GM12801 (cell line): Measurements from ENCODE around the gene PDE2A.

Experiments
- TF ChIP-seq, protein P1 (sequence below): IDR thresholded peaks from one replicate; pipeline ENCODE4 v1.5.1; 2011; ENCODE audit warnings: control low read depth; ENCODE audit not compliant: insufficient read length; ENCODE audit errors: extremely low read depth

PDE2A gene

DNA sequence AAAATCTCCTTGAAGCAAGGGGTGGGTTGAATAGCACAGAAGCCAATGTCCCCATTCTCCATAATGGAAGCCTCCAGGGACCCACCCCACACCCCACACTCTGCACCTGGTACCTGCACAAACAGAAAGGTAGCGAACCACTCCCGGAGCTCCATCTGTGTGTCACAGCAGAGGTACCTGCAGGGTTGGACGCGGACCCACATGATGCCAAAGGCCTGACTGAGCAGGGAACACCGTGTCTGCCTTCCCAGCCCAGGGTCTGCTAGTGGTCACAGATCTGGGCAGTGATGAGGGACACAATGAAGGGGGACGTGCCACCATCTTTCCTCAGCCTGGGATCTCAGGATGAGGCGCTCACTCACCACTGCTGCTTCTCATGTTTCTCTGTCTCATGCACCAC is 13.1 kb upstream of the PDE2A start:
- TF ChIP-seq, protein P1, sequence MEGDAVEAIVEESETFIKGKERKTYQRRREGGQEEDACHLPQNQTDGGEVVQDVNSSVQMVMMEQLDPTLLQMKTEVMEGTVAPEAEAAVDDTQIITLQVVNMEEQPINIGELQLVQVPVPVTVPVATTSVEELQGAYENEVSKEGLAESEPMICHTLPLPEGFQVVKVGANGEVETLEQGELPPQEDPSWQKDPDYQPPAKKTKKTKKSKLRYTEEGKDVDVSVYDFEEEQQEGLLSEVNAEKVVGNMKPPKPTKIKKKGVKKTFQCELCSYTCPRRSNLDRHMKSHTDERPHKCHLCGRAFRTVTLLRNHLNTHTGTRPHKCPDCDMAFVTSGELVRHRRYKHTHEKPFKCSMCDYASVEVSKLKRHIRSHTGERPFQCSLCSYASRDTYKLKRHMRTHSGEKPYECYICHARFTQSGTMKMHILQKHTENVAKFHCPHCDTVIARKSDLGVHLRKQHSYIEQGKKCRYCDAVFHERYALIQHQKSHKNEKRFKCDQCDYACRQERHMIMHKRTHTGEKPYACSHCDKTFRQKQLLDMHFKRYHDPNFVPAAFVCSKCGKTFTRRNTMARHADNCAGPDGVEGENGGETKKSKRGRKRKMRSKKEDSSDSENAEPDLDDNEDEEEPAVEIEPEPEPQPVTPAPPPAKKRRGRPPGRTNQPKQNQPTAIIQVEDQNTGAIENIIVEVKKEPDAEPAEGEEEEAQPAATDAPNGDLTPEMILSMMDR: no peak

DNA sequence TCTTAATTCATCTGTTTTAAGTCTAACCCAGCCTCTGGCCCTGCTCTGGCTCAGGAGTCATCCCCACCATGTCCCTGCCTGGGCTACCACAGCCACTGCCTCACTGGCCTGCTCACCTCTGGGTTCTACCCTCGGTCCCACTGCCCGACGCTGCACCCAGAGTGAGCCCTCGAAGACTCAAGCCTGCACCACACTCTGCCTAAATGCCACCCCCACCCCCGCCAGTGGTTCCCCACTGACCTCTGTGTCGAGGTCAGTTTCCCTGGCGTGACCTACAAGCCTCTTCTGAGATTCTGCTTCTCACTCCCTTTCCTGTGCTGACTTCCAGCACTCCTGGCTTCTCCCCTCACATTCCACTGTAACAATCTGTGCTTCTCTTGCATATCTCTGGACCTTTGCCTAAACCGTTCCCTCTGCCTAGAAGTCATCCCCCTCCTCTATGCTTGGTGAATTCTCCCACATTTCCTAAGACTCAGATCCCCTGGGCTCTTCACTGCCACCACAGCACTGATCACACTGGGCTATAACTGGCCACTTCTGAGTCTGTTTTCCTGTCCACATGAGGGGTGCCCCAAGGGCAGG is 12.5 kb upstream of the PDE2A start:
- TF ChIP-seq, protein P1: no peak

DNA sequence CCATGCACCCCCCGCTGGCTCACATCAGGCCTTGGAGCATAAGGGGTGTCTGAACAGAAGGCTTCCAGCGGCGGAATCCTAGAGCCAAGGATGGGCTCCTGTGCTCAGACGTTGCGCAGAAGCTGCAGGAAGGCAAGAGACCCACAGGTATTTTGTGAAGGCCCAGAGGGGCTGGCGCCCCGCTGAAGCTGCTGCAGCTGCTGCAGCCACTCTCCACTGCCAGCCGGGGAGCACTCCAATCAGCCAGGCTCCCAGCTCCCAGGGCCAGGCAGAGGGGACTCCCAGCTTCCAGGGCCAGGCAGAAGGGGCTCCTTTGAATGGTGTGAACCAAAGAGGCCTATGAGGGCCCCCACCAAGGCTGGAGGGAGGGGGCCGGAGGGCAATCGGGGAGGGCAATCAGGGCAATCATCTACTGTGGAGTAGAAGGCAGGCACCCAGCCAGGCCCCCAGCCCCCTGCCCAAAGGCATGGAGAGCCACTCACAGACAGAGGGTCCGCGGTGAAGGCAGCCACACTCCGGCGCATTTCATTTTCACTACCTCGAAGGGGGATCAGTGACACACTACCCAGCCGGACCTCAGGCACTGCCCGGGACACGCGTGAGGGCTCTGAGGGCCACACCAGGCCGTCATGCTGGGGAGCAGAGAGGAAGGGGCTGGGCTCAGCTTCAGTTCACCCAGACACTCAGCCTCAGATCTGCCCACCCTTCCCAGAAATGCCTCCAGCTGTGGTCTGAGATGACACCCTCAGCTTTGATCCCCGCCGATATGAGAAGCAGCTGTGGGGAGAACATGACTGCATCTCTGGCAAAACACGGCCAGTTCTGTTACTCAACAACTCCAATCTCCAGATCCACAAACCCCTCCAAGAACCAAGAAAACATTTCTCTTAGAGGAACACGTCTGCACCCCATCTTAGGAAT is 11.6 kb upstream of the PDE2A start:
- TF ChIP-seq, protein P1: no peak

DNA sequence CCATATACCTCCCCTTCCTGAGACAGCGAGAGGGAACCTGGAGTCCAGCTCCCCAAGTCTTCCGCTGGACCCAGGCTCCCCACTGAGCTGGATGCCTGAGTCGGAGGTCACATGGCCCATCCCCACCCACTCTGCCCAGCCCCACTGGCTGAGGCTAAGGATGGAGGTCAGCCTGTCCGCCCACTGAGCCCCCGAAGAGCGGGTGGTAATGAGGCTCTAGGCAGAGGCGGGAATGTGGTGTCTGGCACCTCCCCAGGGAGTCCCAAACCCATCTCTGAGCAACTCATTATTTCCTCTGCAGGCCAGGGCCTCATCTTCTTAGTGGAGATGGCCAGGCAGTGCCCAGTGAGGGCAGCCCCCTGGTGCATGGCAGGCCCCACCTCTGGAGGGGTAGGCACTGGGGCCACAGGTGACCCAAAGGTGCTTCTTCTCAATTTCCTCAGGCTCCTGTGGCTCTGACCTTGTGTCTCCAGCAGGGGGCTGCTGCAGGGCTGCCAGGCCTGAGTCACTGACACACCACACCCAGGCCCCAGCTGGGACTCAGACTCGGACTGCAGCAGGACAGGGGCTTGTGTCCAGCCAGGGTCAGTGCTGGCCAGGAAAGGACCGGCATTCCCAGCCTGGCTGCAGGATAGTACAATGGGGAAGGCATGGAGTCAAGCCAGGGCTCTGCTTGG is 10.2 kb upstream of the PDE2A start:
- TF ChIP-seq, protein P1: no peak

DNA sequence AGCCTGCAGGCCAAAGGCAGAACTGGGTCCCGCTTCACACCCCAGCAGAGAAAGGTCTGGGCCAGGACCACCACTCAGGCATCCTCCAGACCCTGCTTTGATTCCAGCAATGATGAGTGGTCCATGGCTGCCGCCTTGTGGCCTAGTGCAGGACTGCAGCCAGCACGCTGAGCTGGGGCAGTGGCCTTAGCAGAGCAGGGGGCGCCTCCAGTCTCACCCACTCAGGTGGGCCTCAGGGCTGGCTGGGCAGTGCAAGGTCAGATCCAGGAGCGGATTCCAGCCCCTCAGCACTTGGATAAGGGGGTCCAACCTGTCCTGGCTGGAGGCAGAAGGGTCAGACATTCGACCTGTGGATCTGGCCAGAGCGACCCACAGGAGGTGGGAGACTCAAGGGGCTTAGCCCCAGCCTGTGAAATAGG is 9.6 kb upstream of the PDE2A start:
- TF ChIP-seq, protein P1: no peak

DNA sequence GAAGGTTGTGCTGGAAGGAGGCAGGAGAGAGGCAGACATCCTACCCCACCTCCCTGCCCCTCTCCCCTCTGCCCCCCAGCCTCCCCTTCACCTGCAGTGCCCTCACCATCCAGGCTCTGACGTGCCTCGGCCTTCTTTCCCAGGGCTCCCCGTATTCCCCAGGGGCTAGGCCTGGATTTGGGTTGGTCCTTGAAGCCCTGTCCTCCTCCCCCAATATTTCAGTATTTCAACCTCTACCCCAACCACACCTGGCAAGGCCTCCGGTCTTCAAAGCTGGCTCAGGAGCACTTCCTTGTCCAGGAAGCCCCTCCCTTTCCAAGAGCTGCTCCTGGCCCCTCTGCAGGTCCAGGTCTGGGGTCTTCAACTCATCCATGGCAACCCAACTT is 8.6 kb upstream of the PDE2A start:
- TF ChIP-seq, protein P1: no peak

DNA sequence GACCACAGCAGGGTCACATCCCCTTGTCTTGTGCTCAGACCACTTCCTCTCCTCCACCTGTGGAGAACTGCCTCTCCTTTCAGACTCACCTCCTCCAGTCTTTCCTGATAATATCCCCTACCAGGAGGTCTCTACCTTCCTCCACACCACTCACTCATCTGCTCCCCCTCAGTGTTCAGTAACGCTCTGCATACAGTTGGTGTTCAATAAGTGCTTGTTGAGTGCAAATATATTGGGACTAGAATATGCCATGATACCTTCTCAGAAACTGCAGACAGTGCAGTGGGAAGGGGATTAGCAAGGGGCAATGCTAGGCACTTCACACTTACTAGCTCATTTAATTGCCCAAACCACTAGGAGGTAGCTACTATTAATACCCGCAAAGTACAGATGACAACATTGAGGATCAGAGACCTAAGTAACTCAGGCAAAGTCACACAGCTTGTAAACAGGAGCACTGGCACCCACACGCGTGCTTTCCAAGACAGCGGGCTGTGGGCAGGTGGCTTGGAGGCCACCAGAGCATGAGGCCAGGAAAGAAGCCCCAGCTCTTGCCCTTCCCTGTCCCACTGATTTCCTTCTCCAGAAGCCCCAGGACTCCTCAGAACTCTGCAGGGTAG is 8.1 kb upstream of the PDE2A start:
- TF ChIP-seq, protein P1: no peak
